Muscle of leg (tissue), 11 donors: ENCODE data around the gene TPSD1. TPM values are rescaled to one million over a fixed set of nuclear protein-coding genes. Genes with fewer than 3 reads are reported as not detected.
"Not testable (repeated sequence)": the region's sequence is repeated elsewhere in the genome, so short reads cannot be mapped to it uniquely, and the experiment has no call there.

ENCODE experiments used
- DNase-seq: peaks from one replicate; pipeline ENCODE4 v3.0.0; 2013
- H3K27ac ChIP-seq: one replicate; pipeline ENCODE4 v1.5.1; 2013; ENCODE audit warnings: mild to moderate bottlenecking, low read length, control low read depth
- H3K27me3 ChIP-seq: one replicate; pipeline ENCODE4 v1.6.1; 2013; ENCODE audit warnings: low read length; ENCODE audit not compliant: control insufficient read depth, insufficient read depth
- H3K36me3 ChIP-seq: one replicate; pipeline ENCODE4 v1.6.1; 2013; ENCODE audit warnings: low read length; ENCODE audit not compliant: control insufficient read depth, insufficient read depth
- H3K4me1 ChIP-seq: one replicate; pipeline ENCODE4 v1.6.1; 2013; ENCODE audit warnings: low read length; ENCODE audit not compliant: control insufficient read depth, insufficient read depth
- H3K4me3 ChIP-seq: one replicate; pipeline ENCODE4 v1.5.1; 2013; ENCODE audit warnings: low read length, control low read depth
- H3K9me3 ChIP-seq: replicated peaks from 2 replicates; pipeline ENCODE4 v1.6.1; 2013; ENCODE audit warnings: low read depth, low read length; ENCODE audit not compliant: control insufficient read depth
- WGBS: methylation state at CpG from one replicate; pipeline ENCODE4 v1.1.5; 2013; ENCODE audit warnings: missing lambda C conversion rate; ENCODE audit not compliant: insufficient coverage; 5-methylcytosine and 5-hydroxymethylcytosine counted together
- polyA plus RNA-seq, 8 donors: library from polyadenylated mRNA; unstranded; fragments of 120-200 nt; gene quantifications; one replicate each; pipeline versions ENCODE4 v1.2.1 to v1.2.3, GENCODE V29; 2013; ENCODE audit warnings: inconsistent platforms in 1 of 8, low replicate concordance in 1 of 8; ENCODE audit not compliant: insufficient read length in 8 of 8, insufficient read depth in 1 of 8
- total RNA-seq: library from RNA; stranded (reverse); fragments of 120-200 nt; gene quantifications from one replicate; pipeline ENCODE4 v1.2.4, GENCODE V29; 2013

The TPSD1 gene
- total and polyA plus RNA-seq, 9 donors: 0.14 to 0.34 (median 0.30) TPM; not detected in 6

GRCh38 chr16:1262846-1263221, 7.0 kb downstream of the TPSD1 start:
- Histone ChIP-seq H3K4me1 (peaks cover 5% of the 10 kb centered on the region), H3K27ac (no peak overlapping the region), H3K27me3 (peaks cover 59% of the 10 kb centered on the region), H3K9me3 (no peaks in the 10 kb centered on the region), H3K4me3 (no peak overlapping the region), H3K36me3 (no peaks in the 10 kb centered on the region)
- 78% methylated on average over 9 of the region's 9 CpGs for WGBS
- no peak for DNase-seq

GRCh38 chr16:1263591-1264344, 7.9 kb downstream of the TPSD1 start:
- no peaks in the 10 kb centered on the region for H3K36me3 ChIP-seq
- 74% methylated on average over 15 of the region's 15 CpGs for WGBS
- H3K27me3 ChIP-seq: peaks cover 57% of the 10 kb centered on the region
- H3K4me1 ChIP-seq: peaks cover 4% of the 10 kb centered on the region
- H3K9me3 ChIP-seq: no peaks in the 10 kb centered on the region
- H3K4me3 ChIP-seq: no peak overlapping the region
- DNase-seq: no peak
- H3K27ac ChIP-seq: no peak overlapping the region

DNA sequence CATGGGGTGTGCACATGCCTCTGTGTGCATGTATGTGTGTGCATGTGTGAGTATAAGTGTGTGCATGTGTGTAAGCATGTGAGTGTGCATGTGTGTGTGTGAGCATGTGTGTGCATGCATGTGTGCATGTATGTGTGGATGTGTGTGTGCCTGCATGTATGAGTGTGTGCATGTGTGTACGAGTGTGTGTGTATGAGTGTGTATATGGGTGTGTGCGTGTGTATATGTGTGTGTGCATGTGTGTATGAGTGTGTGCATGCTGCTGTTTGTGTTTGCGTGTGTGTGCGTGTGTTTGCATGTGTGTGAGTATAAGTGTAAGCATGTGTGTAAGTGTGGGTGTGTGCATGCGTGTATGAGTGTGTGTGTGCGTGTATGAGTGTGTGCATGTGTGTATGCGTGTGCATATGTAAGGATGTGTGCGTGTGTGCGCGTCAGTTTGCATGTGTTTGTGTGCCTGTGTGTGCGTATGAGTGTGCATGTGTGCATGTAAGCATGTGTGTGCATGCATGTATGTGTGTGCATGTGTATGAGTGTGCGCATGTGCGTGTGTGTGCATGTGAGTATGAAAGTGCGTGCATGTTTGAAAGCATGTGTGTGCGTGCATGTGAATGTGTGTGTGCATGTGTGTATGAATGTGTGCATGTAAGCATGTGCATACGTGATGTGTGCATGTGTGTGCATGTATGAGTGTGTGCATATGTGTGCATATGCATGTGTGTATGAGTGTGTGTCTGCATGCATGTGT, 8.6 kb downstream of the TPSD1 start:
- H3K9me3 ChIP-seq: no peaks in the 10 kb centered on the region

DNA sequence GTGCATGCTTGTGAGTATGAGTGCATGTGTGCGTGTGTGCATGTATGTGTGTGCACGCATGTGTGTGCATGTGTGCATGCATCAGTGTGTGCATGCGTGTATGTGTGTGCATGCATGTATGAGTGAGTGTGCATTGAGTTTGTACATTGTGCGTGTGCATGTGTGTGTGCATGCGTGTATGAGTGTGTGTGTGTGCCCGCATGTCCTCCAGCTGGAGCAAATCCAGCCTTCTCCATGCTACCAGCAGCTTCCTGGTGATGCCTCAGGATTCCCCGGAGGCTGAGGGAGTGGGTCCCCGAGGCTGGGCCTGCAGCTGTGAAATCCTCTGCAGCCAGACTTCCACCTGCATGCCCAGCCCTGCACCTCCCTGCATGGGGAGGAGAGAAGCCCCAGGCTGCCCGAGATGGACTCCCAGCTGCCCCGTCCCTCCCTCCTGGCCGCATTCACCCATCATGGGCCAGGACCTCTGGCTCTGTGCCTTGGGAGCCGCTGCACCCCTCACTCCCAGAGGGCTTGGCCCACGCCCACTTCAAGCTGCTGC, 9.3 kb downstream of the TPSD1 start:
- WGBS: 73% methylated on average over 5 of the region's 13 CpGs
- peaks cover 48% of the 10 kb centered on the region for H3K27me3 ChIP-seq
- H3K27ac ChIP-seq: no peak overlapping the region
- H3K36me3 ChIP-seq: no peaks in the 10 kb centered on the region
- no peak for DNase-seq
- no peak overlapping the region for H3K4me3 ChIP-seq
- H3K9me3 ChIP-seq: no peaks in the 10 kb centered on the region
- no peaks in the 10 kb centered on the region for H3K4me1 ChIP-seq

More for the DNA sequence above, 8.6 kb downstream of the TPSD1 start:
- 92% methylated on average over 16 of the region's 16 CpGs for WGBS
- no peak overlapping the region for H3K4me3 ChIP-seq
- H3K36me3 ChIP-seq: no peaks in the 10 kb centered on the region
- H3K4me1 ChIP-seq: no peaks in the 10 kb centered on the region
- H3K27me3 ChIP-seq: peaks cover 53% of the 10 kb centered on the region
- H3K27ac ChIP-seq: no peak overlapping the region
- DNase-seq: no peak

- Histone ChIP-seq H3K27ac (no peak overlapping the region), H3K4me1 (peaks cover under 1% of the 10 kb centered on the region), H3K36me3 (no peaks in the 10 kb centered on the region), H3K9me3 (no peaks in the 10 kb centered on the region), H3K27me3 (peaks cover 42% of the 10 kb centered on the region), H3K4me3 (no peak overlapping the region)
- no peak for DNase-seq
- WGBS: 79% methylated on average over 19 of the region's 19 CpGs
Observed at GRCh38 chr16:1265826-1266225, 10.0 kb downstream of the TPSD1 start.

GRCh38 chr16:1269418-1269817, 13.5 kb downstream of the TPSD1 start:
- not testable (repeated sequence) for H3K4me3 ChIP-seq, H3K9me3 ChIP-seq, DNase-seq, H3K36me3 ChIP-seq, H3K27ac ChIP-seq
- H3K27me3 ChIP-seq: peaks cover 26% of the 10 kb centered on the region
- peaks cover 16% of the 10 kb centered on the region for H3K4me1 ChIP-seq
- WGBS: 93% methylated on average over 6 of the region's 7 CpGs

- no peaks in the 10 kb centered on the region for H3K9me3 ChIP-seq
- H3K4me1 ChIP-seq: peaks cover 24% of the 10 kb centered on the region
- no peaks in the 10 kb centered on the region for H3K36me3 ChIP-seq
- DNase-seq: no peak
- no peak overlapping the region for H3K4me3 ChIP-seq
- 72% methylated on average over 12 of the region's 12 CpGs for WGBS
- H3K27ac ChIP-seq: no peak overlapping the region
- H3K27me3 ChIP-seq: peaks cover 22% of the 10 kb centered on the region
Observed at GRCh38 chr16:1271380-1271723, 15.5 kb downstream of the TPSD1 start.

- DNase-seq: peak; percentile 64
- not testable (repeated sequence) for H3K36me3 ChIP-seq, H3K4me3 ChIP-seq, H3K27ac ChIP-seq, H3K9me3 ChIP-seq
- WGBS: 24% methylated on average over 15 of the region's 19 CpGs
- Histone ChIP-seq H3K4me1 (peaks cover 26% of the 10 kb centered on the region), H3K27me3 (peaks cover 18% of the 10 kb centered on the region)
Observed at GRCh38 chr16:1271724-1272413, 16.0 kb downstream of the TPSD1 start.

GRCh38 chr16:1272453-1273198, 16.8 kb downstream of the TPSD1 start:
- WGBS: 77% methylated on average over 9 of the region's 9 CpGs
- DNase-seq: no peak
- Histone ChIP-seq H3K27ac (no peak overlapping the region), H3K4me1 (peaks cover 26% of the 10 kb centered on the region), H3K27me3 (peaks cover 25% of the 10 kb centered on the region), H3K36me3 (no peaks in the 10 kb centered on the region), H3K4me3 (no peak overlapping the region), H3K9me3 (no peaks in the 10 kb centered on the region)
